ENCODE results near the gene FMNL2.

DNA sequence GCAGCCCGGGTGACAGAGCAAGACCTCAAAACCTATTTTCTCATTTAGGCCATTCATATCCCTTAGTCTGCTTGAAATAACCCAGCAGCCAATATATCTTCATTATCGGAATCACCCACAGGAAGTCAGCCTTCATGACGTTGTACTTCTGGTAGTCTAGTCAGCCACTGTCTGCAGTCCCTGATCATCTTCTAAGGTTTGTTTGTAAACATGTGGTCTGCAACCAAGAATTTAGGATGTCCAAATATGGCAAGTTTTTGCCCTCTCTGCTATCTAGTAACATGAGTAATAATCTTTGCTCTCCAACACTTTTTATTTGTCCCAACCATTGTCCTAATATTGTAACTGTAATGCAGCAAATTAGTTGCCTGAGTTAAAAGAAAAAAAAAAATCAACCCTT lies 289.8 kb downstream of the FMNL2 start:
- TF ChIP-seq, protein P1, sequence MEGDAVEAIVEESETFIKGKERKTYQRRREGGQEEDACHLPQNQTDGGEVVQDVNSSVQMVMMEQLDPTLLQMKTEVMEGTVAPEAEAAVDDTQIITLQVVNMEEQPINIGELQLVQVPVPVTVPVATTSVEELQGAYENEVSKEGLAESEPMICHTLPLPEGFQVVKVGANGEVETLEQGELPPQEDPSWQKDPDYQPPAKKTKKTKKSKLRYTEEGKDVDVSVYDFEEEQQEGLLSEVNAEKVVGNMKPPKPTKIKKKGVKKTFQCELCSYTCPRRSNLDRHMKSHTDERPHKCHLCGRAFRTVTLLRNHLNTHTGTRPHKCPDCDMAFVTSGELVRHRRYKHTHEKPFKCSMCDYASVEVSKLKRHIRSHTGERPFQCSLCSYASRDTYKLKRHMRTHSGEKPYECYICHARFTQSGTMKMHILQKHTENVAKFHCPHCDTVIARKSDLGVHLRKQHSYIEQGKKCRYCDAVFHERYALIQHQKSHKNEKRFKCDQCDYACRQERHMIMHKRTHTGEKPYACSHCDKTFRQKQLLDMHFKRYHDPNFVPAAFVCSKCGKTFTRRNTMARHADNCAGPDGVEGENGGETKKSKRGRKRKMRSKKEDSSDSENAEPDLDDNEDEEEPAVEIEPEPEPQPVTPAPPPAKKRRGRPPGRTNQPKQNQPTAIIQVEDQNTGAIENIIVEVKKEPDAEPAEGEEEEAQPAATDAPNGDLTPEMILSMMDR (IDR thresholded peaks at IDR 0.05 in 8 of 11, conservative IDR thresholded peaks at IDR 0.05 in 3 of 11), result no peak
- TF ChIP-seq POLR2AphosphoS5 (IDR thresholded peaks at IDR 0.05), result no peak

All from spleen (tissue), 7 donors.